HepG2 (cell line): ENCODE data around the gene ID3. TPM values are rescaled to one million over a fixed set of nuclear protein-coding genes. Genes with fewer than 3 reads are reported as not detected.
A peak's percentile ranks its signal among the peaks of the same experiment; 100 is the strongest.

Source experiments
- CBX5 ChIP-seq: sonication (generic); formaldehyde crosslinking; IDR thresholded peaks from 2 replicates; pipeline ENCODE4 v1.4.0; 2020; ENCODE audit warnings: missing genetic modification reagents, borderline replicate concordance
- DMAP1 ChIP-seq: IDR thresholded peaks from 2 replicates; pipeline ENCODE4 v1.6.1; 2016
- HNRNPK ChIP-seq: fragments of 200-400 bp; formaldehyde crosslinking; IDR thresholded peaks from 2 replicates; pipeline ENCODE4 v1.6.1; 2018; ENCODE audit warnings: low read length, low read depth, moderate library complexity, mild to moderate bottlenecking; ENCODE audit not compliant: poor library complexity, severe bottlenecking
- MAFG ChIP-seq: sonication (generic); formaldehyde crosslinking; IDR thresholded peaks from 2 replicates; pipeline ENCODE4 v1.5.1; 2020; ENCODE audit warnings: mild to moderate bottlenecking, missing genetic modification reagents
- MED13 ChIP-seq: sonication (generic); formaldehyde crosslinking; IDR thresholded peaks from 2 replicates; pipeline ENCODE4 v1.5.0; 2020; ENCODE audit warnings: missing genetic modification reagents
- SP1 ChIP-seq, 2 experiments: fragments of 450-650 bp in 1 of 2; sonication (generic) in 1 of 2; formaldehyde crosslinking in 1 of 2; IDR thresholded peaks; 2 replicates each; pipeline versions ENCODE4 v1.4.0 to v1.6.1; 2016 to 2020; ENCODE audit warnings: missing genetic modification reagents in 1 of 2
- SRSF4 ChIP-seq: fragments of 200-400 bp; formaldehyde crosslinking; IDR thresholded peaks from one replicate; pipeline ENCODE4 v1.6.1; 2018; ENCODE audit warnings: mild to moderate bottlenecking, low read depth, low read length, moderate library complexity; ENCODE audit not compliant: poor library complexity, severe bottlenecking
- ZBTB21 ChIP-seq: sonication (generic); formaldehyde crosslinking; IDR thresholded peaks from 2 replicates; pipeline ENCODE4 v1.4.0; 2020; ENCODE audit warnings: missing genetic modification reagents
- ZFP36L2 ChIP-seq: sonication (generic); formaldehyde crosslinking; IDR thresholded peaks from 2 replicates; pipeline ENCODE4 v1.4.0; 2020; ENCODE audit warnings: missing genetic modification reagents
- ZFP37 ChIP-seq: sonication (generic); formaldehyde crosslinking; IDR thresholded peaks from 2 replicates; pipeline ENCODE4 v1.4.0; 2020; ENCODE audit warnings: missing genetic modification reagents, borderline replicate concordance
- ZNF160 ChIP-seq: sonication (generic); formaldehyde crosslinking; IDR thresholded peaks from 2 replicates; pipeline ENCODE4 v1.8.0; 2022; ENCODE audit warnings: mild to moderate bottlenecking, inconsistent platforms, missing genetic modification reagents
- ZNF326 ChIP-seq: sonication (generic); formaldehyde crosslinking; IDR thresholded peaks from 2 replicates; pipeline ENCODE4 v1.4.0; 2020; ENCODE audit warnings: missing genetic modification reagents, borderline replicate concordance
- ZNF34 ChIP-seq: sonication (generic); formaldehyde crosslinking; IDR thresholded peaks from 2 replicates; pipeline ENCODE4 v1.4.0; 2020; ENCODE audit warnings: mild to moderate bottlenecking, missing genetic modification reagents, borderline replicate concordance
- ZNF496 ChIP-seq: sonication (generic); formaldehyde crosslinking; IDR thresholded peaks from 2 replicates; pipeline ENCODE4 v1.8.1; 2023; ENCODE audit warnings: mild to moderate bottlenecking, moderate library complexity, missing genetic modification reagents; ENCODE audit not compliant: insufficient replicate concordance
- ZNF549 ChIP-seq: sonication (generic); formaldehyde crosslinking; IDR thresholded peaks from 2 replicates; pipeline ENCODE4 v1.5.0; 2020; ENCODE audit warnings: missing genetic modification reagents
- ZNF557 ChIP-seq: sonication (generic); formaldehyde crosslinking; IDR thresholded peaks from 2 replicates; pipeline ENCODE4 v1.4.0; 2020; ENCODE audit warnings: missing genetic modification reagents
- ZNF577 ChIP-seq: sonication (generic); formaldehyde crosslinking; IDR thresholded peaks from 2 replicates; pipeline ENCODE4 v1.4.0; 2020; ENCODE audit warnings: mild to moderate bottlenecking, low read depth, missing genetic modification reagents, borderline replicate concordance
- ZNF792 ChIP-seq: IDR thresholded peaks from 2 replicates; pipeline ENCODE4 v1.6.1; 2016
- polyA plus RNA-seq, 8 experiments: library from polyadenylated mRNA; depleted of rRNA in 3 of 8; stranded (reverse) in 7 of 8; unstranded in 1 of 8; fragments of >200 nt; fragmentation: Illumina TruSeq in 4 of 8; extraction: Trizol in 4 of 8; gene quantifications; 2 replicates each; pipeline versions ENCODE4 v1.2.1 to v1.2.3, GENCODE V29; 2011 to 2016; ENCODE audit warnings: low read depth in 4 of 8, missing spikeins in 1 of 8, mixed read lengths in 1 of 8; ENCODE audit not compliant: insufficient read depth in 1 of 8
- total RNA-seq, 5 experiments: library from RNA; depleted of rRNA; stranded (reverse); fragments of >200 nt; fragmentation: Illumina TruSeq; extraction: Trizol; gene quantifications; 2 replicates each; pipeline ENCODE4 v1.2.3, GENCODE V29; 2016; ENCODE audit warnings: low read depth in 1 of 5
- TF ChIP-seq, protein P1 (sequence below): sonication (generic); formaldehyde crosslinking; IDR thresholded peaks from 2 replicates; pipeline ENCODE4 v1.4.0; 2020; ENCODE audit warnings: missing genetic modification reagents
- TF ChIP-seq, protein P2 (sequence below): sonication (generic); formaldehyde crosslinking; IDR thresholded peaks from 2 replicates; pipeline ENCODE4 v1.8.0; 2022; ENCODE audit warnings: missing genetic modification reagents, low read depth, mild to moderate bottlenecking, borderline replicate concordance
- TF ChIP-seq, protein P3 (sequence below): sonication (generic); formaldehyde crosslinking; IDR thresholded peaks from 2 replicates; pipeline ENCODE4 v1.5.0; 2020; ENCODE audit warnings: missing genetic modification reagents, mild to moderate bottlenecking, borderline replicate concordance
- TF ChIP-seq, protein P4 (sequence below): sonication (generic); formaldehyde crosslinking; IDR thresholded peaks from 2 replicates; pipeline ENCODE4 v1.5.0; 2020; ENCODE audit warnings: mild to moderate bottlenecking, missing genetic modification reagents
- TF ChIP-seq, protein P5 (sequence below): IDR thresholded peaks from 2 replicates; pipeline ENCODE4 v1.6.1; 2016; ENCODE audit warnings: mild to moderate bottlenecking
- TF ChIP-seq, protein P6 (sequence below): IDR thresholded peaks from 2 replicates; pipeline ENCODE4 v1.6.1; 2016; ENCODE audit warnings: missing biosample characterization, missing genetic modification reagents, low read depth

ID3 gene
- total and polyA plus RNA-seq, 2 of the 13 experiments (the other 11 are each of a cell fraction or from before 2014, with no cell fraction given): 64.8 to 115 TPM

DNA sequence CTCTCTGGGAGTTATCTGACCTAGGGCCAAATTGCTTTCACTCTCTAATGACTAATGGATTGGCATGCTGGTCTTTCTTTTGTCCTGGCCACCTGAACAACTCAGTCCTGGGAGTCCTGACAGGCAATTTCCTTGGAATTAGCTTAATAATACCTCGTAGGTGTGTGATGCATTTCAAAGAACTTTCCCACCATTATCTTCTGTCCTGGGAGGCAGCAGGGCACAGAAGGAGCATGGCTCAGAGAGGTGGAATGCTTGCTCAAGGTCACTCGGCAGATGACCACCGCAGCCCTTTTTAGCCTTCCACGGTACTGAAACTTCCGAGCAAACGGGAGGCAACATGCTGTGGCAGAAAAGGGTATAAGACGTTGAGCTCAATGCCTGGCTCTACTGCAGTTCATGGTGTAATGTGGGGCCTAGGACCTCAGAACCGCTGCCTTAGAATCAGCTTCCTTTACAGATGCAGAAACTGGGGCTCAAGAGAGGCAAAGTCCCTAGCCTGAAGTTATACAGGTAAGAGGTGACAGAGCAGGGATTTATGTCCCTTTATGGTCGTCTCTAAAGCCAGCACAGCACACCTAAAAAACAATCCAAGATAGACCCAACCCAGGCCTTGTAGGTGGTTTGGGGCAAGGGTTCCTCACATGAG lies 3.2 kb downstream of the ID3 start (continued):
- TF ChIP-seq, protein P1, sequence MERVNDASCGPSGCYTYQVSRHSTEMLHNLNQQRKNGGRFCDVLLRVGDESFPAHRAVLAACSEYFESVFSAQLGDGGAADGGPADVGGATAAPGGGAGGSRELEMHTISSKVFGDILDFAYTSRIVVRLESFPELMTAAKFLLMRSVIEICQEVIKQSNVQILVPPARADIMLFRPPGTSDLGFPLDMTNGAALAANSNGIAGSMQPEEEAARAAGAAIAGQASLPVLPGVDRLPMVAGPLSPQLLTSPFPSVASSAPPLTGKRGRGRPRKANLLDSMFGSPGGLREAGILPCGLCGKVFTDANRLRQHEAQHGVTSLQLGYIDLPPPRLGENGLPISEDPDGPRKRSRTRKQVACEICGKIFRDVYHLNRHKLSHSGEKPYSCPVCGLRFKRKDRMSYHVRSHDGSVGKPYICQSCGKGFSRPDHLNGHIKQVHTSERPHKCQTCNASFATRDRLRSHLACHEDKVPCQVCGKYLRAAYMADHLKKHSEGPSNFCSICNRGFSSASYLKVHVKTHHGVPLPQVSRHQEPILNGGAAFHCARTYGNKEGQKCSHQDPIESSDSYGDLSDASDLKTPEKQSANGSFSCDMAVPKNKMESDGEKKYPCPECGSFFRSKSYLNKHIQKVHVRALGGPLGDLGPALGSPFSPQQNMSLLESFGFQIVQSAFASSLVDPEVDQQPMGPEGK (CRISPR knock-in tag): no peak
- no peak for TF ChIP-seq ZNF160 (CRISPR knock-in tag)
- no peak for TF ChIP-seq SP1 (IDR thresholded peaks at IDR 0.05)
- no peak for TF ChIP-seq SP1 (CRISPR knock-in tag; IDR thresholded peaks at IDR 0.05)
- TF ChIP-seq HNRNPK: no peak
- TF ChIP-seq ZFP37 (CRISPR knock-in tag): no peak
- no peak for TF ChIP-seq ZFP36L2 (CRISPR knock-in tag)
- TF ChIP-seq MED13 (CRISPR knock-in tag): no peak
- TF ChIP-seq ZNF326: no peak
- TF ChIP-seq, protein P2, sequence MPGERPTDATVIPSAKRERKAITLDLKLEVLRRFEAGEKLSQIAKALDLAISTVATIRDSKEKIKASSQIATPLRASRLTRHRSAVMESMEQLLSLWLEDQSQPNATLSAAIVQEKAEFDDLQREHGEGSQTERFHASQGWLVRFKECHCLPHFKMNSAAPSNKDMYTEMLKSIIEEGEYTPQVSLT (CRISPR knock-in tag): no peak
- TF ChIP-seq DMAP1 (CRISPR knock-in tag): 0 out of 2 replicates have a peak, but pooled peaks have one; percentile 22
- no peak for TF ChIP-seq MAFG (CRISPR knock-in tag)
- TF ChIP-seq ZBTB21 (CRISPR knock-in tag): no peak
- TF ChIP-seq, protein P3, sequence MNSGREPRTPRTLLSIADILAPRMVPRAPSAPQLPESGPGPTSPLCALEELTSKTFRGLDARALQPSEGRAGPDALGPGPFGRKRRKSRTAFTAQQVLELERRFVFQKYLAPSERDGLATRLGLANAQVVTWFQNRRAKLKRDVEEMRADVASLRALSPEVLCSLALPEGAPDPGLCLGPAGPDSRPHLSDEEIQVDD (CRISPR knock-in tag): no peak
- TF ChIP-seq SRSF4: no peak
- TF ChIP-seq ZNF549 (CRISPR knock-in tag): no peak
- TF ChIP-seq CBX5: no peak
- TF ChIP-seq ZNF34 (CRISPR knock-in tag): no peak
- TF ChIP-seq, protein P4, sequence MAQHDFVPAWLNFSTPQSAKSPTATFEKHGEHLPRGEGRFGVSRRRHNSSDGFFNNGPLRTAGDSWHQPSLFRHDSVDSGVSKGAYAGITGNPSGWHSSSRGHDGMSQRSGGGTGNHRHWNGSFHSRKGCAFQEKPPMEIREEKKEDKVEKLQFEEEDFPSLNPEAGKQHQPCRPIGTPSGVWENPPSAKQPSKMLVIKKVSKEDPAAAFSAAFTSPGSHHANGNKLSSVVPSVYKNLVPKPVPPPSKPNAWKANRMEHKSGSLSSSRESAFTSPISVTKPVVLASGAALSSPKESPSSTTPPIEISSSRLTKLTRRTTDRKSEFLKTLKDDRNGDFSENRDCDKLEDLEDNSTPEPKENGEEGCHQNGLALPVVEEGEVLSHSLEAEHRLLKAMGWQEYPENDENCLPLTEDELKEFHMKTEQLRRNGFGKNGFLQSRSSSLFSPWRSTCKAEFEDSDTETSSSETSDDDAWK (CRISPR knock-in tag): no peak
- 0 out of 2 replicates have a peak, but pooled peaks have one; percentile 15 for TF ChIP-seq ZNF792 (CRISPR knock-in tag)
- no peak for TF ChIP-seq ZNF577 (CRISPR knock-in tag)
- TF ChIP-seq, protein P5, sequence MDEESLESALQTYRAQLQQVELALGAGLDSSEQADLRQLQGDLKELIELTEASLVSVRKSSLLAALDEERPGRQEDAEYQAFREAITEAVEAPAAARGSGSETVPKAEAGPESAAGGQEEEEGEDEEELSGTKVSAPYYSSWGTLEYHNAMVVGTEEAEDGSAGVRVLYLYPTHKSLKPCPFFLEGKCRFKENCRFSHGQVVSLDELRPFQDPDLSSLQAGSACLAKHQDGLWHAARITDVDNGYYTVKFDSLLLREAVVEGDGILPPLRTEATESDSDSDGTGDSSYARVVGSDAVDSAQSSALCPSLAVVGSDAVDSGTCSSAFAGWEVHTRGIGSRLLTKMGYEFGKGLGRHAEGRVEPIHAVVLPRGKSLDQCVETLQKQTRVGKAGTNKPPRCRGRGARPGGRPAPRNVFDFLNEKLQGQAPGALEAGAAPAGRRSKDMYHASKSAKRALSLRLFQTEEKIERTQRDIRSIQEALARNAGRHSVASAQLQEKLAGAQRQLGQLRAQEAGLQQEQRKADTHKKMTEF (CRISPR knock-in tag): no peak
- no peak for TF ChIP-seq ZNF496 (CRISPR knock-in tag)
- TF ChIP-seq, protein P6, sequence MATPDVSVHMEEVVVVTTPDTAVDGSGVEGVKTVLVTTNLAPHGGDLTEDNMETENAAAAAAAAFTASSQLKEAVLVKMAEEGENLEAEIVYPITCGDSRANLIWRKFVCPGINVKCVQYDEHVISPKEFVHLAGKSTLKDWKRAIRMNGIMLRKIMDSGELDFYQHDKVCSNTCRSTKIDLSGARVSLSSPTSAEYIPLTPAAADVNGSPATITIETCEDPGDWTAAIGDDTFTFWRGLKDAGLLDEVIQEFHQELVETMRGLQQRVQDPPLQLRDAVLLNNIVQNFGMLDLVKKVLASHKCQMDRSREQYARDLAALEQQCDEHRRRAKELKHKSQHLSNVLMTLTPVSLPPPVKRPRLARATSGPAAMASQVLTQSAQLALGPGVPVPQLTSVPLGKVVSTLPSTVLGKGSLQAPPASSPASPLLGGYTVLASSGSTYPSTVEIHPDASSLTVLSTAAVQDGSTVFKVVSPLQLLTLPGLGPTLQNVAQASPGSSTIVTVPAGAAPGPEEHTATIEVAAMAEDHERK (CRISPR knock-in tag): no peak
- TF ChIP-seq ZNF557 (CRISPR knock-in tag): no peak
